GM20000 (cell line): ENCODE measurements around the gene G0S2.

Experiments
- DNase-seq: peaks from one replicate; pipeline ENCODE4 v3.0.0; 2012; ENCODE audit warnings: low spot score
- TF ChIP-seq, protein P1 (sequence below): IDR thresholded peaks from 2 replicates; pipeline ENCODE4 v1.5.1; 2012; ENCODE audit warnings: mild to moderate bottlenecking, control low read depth; ENCODE audit errors: extremely low read depth, missing control alignments

The G0S2 gene

DNA sequence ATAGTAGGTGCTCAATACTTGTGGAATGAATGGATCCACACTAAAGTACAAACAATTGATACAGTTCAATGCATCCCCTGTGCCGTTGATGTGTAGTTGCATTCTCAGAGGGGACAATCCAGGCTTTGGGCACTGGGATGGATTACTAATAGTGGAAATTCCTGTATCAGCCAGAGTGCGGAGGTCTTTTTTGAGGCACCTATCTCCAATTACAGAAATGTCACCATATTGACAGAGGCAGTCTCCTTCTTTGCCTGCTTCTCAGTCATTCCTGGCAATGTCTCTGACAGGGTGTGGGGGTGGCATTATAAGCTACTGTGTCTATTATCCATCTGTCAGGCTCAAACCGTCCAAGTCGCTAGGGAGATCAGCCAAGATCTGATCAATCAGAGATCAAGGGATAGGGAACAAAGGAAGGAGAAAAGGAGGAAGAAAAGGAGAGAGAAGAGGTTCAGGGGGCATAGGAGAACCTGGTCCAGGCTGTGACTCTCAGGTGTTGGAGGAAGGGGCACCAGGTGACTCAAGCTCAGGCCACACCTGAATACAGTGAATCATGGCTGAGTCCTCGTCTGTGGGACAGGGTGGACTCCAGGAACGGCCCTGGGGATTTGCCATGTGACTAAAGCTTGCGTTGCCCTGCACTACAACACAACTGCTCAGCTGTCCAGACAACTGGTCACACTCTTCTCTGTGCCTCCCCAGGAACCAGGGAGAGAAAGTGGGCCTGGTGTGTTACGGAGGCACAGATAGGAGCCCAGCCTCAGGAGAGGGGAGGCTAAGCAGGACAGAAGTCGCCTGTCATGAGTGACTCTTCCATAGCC, 19.6 kb upstream of the G0S2 start:
- no peak for DNase-seq
- TF ChIP-seq, protein P1, sequence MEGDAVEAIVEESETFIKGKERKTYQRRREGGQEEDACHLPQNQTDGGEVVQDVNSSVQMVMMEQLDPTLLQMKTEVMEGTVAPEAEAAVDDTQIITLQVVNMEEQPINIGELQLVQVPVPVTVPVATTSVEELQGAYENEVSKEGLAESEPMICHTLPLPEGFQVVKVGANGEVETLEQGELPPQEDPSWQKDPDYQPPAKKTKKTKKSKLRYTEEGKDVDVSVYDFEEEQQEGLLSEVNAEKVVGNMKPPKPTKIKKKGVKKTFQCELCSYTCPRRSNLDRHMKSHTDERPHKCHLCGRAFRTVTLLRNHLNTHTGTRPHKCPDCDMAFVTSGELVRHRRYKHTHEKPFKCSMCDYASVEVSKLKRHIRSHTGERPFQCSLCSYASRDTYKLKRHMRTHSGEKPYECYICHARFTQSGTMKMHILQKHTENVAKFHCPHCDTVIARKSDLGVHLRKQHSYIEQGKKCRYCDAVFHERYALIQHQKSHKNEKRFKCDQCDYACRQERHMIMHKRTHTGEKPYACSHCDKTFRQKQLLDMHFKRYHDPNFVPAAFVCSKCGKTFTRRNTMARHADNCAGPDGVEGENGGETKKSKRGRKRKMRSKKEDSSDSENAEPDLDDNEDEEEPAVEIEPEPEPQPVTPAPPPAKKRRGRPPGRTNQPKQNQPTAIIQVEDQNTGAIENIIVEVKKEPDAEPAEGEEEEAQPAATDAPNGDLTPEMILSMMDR = no peak

DNA sequence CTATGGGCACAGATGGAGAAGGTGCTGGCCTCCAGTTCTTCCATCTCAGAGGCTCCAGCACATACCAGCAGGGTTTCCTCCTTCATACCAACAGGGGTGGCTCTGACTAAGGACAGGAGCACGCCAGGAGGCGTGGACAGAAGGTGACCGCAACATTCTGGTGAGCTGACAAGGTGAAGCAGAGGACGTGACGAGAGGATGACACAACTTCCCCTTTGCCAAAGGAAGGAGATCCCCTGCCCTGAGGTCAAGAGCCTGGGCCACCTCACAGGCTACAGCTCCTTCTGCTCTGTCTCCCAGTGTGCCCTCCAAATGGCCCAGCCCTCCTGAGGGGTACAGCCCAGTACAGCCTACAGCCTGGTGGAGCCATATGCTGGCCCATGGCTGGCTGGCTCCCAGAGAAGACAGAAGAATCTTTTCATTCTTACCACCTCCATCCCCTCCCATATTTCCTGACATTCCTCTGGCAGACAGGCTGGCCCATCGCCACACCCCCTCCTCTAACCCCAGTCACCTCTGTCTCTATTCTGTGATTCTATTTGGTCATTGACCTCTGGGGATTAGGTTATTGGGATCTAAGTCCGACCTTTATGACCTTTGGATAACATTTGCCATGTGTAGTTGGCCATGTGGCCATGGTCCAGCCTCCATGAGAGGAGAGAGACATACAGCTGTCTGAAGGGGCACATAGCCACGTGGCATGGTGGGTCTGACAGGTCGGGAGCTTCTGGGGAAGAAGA, 17.9 kb upstream of the G0S2 start:
- peak; percentile 48 for DNase-seq
- TF ChIP-seq, protein P1 = no peak

DNA sequence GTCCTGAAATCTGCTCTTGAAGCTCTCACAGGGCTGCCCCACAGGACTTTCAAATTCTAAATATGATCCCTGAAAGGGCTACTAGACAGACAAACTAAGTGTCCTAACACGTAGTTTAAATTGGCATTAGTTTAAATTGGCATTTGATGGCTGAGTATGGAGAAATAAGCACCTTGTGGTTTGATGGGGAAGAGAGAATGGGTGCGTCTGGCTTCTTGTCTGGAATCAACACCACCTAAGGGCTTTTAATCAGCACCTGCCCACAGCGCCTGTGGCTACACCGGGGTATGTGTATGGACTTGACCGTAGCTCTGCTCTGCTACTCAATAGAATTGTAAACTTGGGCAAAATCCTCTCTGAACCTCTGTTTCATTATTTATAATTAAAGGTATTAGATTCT, 17.3 kb upstream of the G0S2 start:
- DNase-seq = no peak
- TF ChIP-seq, protein P1 = no peak

DNA sequence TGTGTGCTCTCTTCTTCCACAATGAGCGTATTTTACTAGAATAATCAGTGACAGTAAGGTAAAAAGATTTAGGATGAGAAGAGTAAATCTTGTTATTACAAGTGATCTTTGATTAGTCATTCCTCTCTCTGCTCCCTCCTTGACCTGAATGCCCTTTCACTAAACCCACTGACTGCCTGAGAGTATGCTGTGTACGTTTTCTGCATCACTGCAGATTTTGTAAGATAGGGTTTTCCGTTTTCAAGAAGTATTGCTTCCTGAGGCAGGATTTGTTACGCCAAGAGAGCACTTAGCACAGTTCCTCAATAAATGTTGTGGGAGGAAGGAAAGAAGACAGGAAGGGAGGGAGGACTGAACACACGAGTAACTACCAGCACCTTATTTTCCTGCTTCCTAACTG, 15.3 kb upstream of the G0S2 start:
- TF ChIP-seq, protein P1 = no peak

DNA sequence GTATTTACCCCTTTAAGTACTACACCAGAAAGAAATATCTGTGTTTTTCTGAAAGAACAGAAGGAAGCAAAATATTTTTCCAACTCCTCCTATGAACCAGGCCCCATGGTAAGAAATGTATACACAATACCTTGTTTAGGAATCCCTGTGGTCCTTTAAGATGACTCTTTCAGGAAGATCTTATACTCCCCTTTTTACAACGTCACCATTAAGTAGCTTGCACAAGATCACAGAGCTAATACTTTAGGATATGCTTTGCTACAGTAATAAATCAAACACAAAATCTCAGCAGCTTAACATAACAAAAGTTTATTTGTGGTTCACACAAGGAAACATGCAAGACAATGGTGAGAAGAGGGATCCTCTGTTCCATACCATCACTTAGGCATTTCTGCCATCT, 14.1 kb upstream of the G0S2 start:
- TF ChIP-seq, protein P1 = no peak
- no peak for DNase-seq

More for the DNA sequence above, 15.3 kb upstream of the G0S2 start:
- DNase-seq = peak; percentile 51

DNA sequence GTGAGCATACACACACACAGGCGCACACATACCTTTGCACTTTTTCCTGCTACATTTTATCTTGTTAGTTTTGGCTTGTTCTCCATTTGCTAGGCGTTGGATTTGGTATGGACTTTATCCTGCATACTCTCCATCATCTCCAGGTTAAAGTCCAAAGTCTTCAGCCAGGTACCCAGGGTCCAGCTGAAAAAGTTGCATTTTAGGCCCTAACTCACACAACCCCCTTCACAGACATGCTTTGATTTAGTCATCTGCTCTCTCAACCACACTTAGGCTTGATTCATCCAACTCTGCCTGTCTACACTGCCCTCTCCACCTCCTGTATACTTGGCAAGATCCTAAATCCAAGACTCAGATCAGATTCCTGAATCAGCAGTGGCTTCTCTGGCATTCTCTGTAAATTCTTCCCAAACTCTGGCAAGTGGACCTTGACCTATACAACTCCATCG, 12.3 kb upstream of the G0S2 start:
- DNase-seq = no peak
- TF ChIP-seq, protein P1 = no peak

DNA sequence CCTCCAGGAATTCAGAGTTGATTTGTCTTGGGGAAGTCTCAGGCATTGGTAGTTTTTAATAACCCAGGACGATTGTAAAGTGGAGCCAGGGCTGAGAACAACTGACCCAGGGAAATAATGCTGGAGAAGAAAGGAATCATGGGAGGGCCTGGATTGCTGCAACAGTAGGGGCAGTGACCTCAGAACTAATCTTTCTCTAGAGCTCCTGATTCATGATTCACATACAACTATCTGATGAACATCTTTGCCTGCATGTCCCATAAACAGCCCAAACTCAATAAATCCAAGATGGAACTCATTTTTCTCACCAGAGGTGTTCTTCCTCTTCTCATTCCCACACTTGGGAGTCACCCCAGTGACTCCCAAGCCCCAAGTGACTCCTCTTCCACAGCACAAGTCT, 8.1 kb upstream of the G0S2 start:
- TF ChIP-seq, protein P1 = no peak
- no peak for DNase-seq
